Neural progenitor cell (in vitro differentiated cells): ENCODE results near the gene MAPRE3.

ENCODE experiments used
- EZH2 ChIP-seq: fragments of 200-600 bp; sonication (generic); IDR thresholded peaks from 2 replicates; pipeline ENCODE4 v1.6.1; 2017; ENCODE audit warnings: antibody characterized with exemption, mild to moderate bottlenecking, moderate library complexity
- TF ChIP-seq, protein P1 (sequence below): fragments of 200-600 bp; sonication (generic); IDR thresholded peaks from 2 replicates; pipeline ENCODE4 v1.5.1; 2017; ENCODE audit warnings: antibody characterized with exemption, mild to moderate bottlenecking

DNA sequence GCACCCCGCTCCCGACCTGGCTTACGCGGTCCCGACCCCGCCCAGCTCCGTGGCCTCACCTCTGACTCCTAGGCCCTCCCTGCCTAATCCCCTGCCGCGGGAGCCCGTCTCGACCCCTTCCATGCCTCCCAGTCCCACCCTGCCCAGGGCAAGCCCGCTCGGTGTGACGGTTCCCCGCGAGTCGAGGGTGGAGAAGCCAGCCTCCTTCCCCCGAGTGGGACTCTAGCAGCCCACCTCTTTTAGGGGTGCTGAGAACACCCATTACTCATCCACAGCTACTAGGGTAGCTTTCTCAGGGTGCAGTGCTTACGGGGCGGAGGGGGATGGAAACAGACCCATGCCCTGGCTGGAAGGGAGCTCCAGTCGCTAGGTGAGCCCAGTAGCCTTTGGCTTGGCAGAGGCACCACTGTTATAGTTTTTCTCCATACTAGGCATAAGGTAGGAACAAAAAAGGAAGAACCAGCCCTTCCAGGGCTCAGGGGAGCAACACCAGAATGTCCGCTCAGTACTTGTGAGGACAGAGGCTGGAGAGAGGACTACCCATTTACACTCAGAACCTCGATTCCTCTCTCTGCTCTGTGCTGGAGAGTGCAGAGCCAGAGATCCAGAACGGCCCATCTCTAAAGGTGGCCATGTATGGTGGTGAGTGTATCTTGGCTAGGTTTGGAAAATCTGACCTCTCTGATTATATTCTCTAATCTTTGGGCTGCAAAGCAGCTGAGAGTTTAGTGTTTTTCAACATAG is 81.6 kb downstream of the MAPRE3 start:
- TF ChIP-seq, protein P1, sequence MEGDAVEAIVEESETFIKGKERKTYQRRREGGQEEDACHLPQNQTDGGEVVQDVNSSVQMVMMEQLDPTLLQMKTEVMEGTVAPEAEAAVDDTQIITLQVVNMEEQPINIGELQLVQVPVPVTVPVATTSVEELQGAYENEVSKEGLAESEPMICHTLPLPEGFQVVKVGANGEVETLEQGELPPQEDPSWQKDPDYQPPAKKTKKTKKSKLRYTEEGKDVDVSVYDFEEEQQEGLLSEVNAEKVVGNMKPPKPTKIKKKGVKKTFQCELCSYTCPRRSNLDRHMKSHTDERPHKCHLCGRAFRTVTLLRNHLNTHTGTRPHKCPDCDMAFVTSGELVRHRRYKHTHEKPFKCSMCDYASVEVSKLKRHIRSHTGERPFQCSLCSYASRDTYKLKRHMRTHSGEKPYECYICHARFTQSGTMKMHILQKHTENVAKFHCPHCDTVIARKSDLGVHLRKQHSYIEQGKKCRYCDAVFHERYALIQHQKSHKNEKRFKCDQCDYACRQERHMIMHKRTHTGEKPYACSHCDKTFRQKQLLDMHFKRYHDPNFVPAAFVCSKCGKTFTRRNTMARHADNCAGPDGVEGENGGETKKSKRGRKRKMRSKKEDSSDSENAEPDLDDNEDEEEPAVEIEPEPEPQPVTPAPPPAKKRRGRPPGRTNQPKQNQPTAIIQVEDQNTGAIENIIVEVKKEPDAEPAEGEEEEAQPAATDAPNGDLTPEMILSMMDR, result no peak
- no peak for TF ChIP-seq EZH2
